PFSK-1 (cell line): Measurements from ENCODE around the gene NUP98.

Source experiments
- POLR2AphosphoS5 ChIP-seq: IDR thresholded peaks from 2 replicates; pipeline ENCODE4 v1.6.1; 2012; ENCODE audit warnings: low read depth, mild to moderate bottlenecking, control low read depth, low read length, moderate library complexity
- TAF1 ChIP-seq: IDR thresholded peaks from 2 replicates; pipeline ENCODE4 v1.6.1; 2012; ENCODE audit warnings: low read length, control low read depth, borderline replicate concordance; ENCODE audit not compliant: insufficient read depth

DNA sequence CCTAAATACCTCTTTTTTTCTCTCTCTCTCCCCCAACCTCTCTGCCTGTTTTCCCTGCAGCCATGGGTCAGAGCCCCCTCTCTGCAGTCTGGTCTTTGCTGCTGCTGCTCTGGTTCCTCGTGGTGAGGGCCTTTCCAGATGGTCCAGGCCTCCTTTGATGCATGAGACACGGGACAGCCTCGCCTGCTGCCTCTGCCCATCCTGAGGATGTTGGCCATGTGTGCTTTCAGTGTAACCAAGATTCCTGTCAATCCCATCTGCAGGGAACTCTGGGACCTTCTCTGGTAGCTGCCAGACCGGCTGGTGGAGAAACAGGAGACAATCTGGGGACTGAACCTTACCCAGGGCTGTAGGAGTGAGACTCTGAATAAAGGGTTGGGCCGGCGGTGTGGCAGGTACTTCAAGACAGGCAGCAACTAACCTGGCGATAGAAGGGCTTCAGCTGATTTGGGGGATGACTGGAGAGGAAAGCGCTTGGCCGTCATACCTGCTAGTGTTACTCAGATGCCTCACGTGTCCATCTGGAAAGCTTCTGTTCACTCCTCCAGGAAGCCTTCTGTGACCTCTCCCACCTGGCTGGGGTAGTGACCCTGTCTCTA, 133.2 kb downstream of the NUP98 start:
- TF ChIP-seq TAF1, result no peak
- no peak for TF ChIP-seq POLR2AphosphoS5
